Measurements from ENCODE around the gene SLFN14. TPM values are rescaled to one million over a fixed set of nuclear protein-coding genes. Genes with fewer than 3 reads are reported as not detected.
"Not testable (repeated sequence)": the region's sequence is repeated elsewhere in the genome, so short reads cannot be mapped to it uniquely, and the experiment has no call there.

SLFN14 gene
- total RNA-seq, 4 donors from 2014 or later, result 0.29 TPM; not detected in 3

- intact Hi-C loops (cut with DNase I), result loop anchor here (10.0 kb wide), 1 partner anchor 365 kb away; no protein-coding TSS in a partner anchor
Observed at GRCh38 chr17:35539659-35540026, 21.0 kb downstream of the SLFN14 start.

DNA sequence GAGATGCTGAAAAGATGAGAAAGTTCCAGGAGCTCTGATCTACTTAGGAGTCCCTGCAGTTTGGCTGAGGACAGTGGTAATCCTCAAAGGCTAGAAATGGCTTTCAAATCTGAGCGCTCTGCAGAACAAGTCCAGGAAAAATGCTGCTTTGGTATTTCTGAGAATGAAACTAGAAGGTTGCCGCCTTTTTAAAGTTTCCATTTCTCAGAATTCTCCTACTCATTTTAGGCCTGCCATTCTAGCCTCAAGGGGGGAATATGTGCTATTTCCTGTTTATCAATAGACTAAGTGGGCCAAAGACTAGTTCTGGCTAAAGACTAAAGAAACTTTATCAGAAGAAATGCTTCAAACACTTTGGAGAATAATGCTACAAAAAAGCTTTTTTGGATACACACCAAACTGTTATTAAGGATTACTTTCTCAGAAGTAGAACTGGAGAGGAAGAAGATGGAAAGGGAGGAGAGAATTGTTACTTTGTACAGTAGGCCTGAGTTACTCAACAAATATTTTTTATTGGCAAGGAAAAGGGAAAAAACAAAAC is 22.9 kb downstream of the SLFN14 start, which contains the start of gene SLFN12L:
Gene SLFN12L (minus strand): TSS at position 78 of the 541 bp plus-strand sequence. CDS start 15,314 bp downstream, outside the sequence.
- 75 to 77% methylated on average over 2 of the region's 2 CpGs for WGBS, 2 donors
- peaks cover 0 to 3% of the 10 kb centered on the region in 2 donors for H3K4me1 ChIP-seq
- intact Hi-C loops (cut with DNase I), result loop anchor here (10.0 kb wide), 1 partner anchor 363 kb away; no protein-coding TSS in a partner anchor
- TF ChIP-seq CTCF (IDR thresholded peaks at IDR 0.05) (no peak), POLR2A (IDR thresholded peaks at IDR 0.05) (no peak)
- no peak for DNase-seq
- no peaks in the 10 kb centered on the region for H3K27me3 ChIP-seq
- no peaks in the 10 kb centered on the region for H3K9me3 ChIP-seq
- H3K4me3 ChIP-seq (replicated peaks in 1 of 3), result no peak within 1 kb of the TSS
- H3K27ac ChIP-seq, result peak within 1 kb of the TSS; percentile 15 to 36 (median 25)
- H3K36me3 ChIP-seq, result no peaks in the 10 kb centered on the region

More at GRCh38 chr17:35539659-35540026, 21.0 kb downstream of the SLFN14 start:
- H3K27me3 ChIP-seq, result no peaks in the 10 kb centered on the region
- WGBS, 2 donors, result 46 to 53% methylated on average over 5 of the region's 5 CpGs
- TF ChIP-seq CTCF (IDR thresholded peaks at IDR 0.05) (no peak), POLR2A (IDR thresholded peaks at IDR 0.05) (no peak)
- no peaks in the 10 kb centered on the region for H3K9me3 ChIP-seq
- H3K27ac ChIP-seq, result no peak overlapping the region
- DNase-seq, result no peak
- peaks cover 0 to 3% of the 10 kb centered on the region in 2 donors for H3K4me1 ChIP-seq
- H3K36me3 ChIP-seq, result no peaks in the 10 kb centered on the region
- H3K4me3 ChIP-seq (replicated peaks in 1 of 3), result no peak overlapping the region

GRCh38 chr17:35536664-35537171 is 23.9 kb downstream of the SLFN14 start:
- H3K9me3 ChIP-seq, result no peaks in the 10 kb centered on the region
- H3K36me3 ChIP-seq, result no peaks in the 10 kb centered on the region
- H3K4me1 ChIP-seq, result peaks cover 0 to 3% of the 10 kb centered on the region in 2 donors
- WGBS, 2 donors, result 75 to 78% methylated on average over 13 of the region's 13 CpGs
- DNase-seq, result no peak
- peak overlapping the region in 2 of 3 donors; percentile 15 to 36 for H3K27ac ChIP-seq
- H3K27me3 ChIP-seq, result no peaks in the 10 kb centered on the region
- no peak overlapping the region for H3K4me3 ChIP-seq (replicated peaks in 1 of 3)
- TF ChIP-seq CTCF (IDR thresholded peaks at IDR 0.05) (no peak), POLR2A (IDR thresholded peaks at IDR 0.05) (no peak)
- intact Hi-C loops (cut with DNase I), result loop anchor here (10.0 kb wide), 1 partner anchor 362 kb away; no protein-coding TSS in a partner anchor

DNA sequence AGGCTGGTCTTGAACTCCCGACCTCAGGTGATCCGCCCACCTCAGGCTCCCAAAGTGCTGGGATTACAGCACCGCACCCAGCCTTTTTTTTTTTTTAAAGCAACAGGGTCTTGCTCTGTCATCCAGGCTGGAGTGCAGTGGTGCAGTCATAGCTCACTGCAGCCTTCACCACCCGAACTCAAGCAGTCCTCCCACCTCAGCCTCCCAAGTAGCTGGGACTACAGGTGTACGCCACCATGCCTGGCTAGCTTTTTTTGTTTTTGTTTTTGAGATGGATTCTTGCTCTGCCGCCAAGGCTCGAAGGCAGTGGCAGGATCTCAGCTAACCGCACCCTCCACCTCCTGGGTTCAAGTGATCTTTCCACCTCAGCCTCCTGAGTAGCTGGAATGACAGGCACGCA is 25.2 kb downstream of the SLFN14 start:
- not testable (repeated sequence) for H3K27ac ChIP-seq; DNase-seq; H3K27me3 ChIP-seq; H3K36me3 ChIP-seq; H3K9me3 ChIP-seq; H3K4me1 ChIP-seq; H3K4me3 ChIP-seq (replicated peaks in 1 of 3)
- WGBS, 2 donors, result 86 to 91% methylated on average over 9 of the region's 9 CpGs
- intact Hi-C loops (cut with DNase I), result loop anchor here (10.0 kb wide), 1 partner anchor 361 kb away; no protein-coding TSS in a partner anchor

DNA sequence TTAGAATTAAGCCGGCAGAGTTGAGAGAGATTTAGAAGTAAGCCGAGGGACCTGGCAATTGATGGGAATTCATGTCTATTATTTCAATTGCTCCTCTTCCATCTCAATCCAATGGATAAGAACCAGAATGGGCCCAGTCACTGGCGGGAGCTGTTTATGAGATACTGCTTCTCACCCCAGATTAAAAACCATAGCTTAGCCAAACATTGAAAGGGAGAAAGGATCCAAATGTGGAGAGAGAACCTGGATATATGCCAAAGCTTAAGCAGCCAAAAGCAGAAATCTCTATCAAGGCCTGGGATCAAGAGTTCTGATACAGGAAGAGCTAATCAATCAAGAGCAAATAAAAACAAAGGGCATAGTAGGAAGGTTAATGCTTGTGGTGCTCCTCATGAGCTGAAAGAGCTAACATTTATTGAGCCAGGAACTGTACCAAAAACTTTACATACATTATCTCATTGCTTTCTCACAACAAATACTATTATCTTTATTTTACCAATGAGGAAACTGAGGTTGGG is 26.0 kb downstream of the SLFN14 start:
- no peak for TF ChIP-seq POLR2A (IDR thresholded peaks at IDR 0.05)
- TF ChIP-seq CTCF (IDR thresholded peaks at IDR 0.05), result no peak
- Histone ChIP-seq H3K4me3 (replicated peaks in 1 of 3) (no peak overlapping the region), H3K4me1 (peaks cover 0 to 1% of the 10 kb centered on the region in 2 donors), H3K27me3 (no peaks in the 10 kb centered on the region), H3K36me3 (no peaks in the 10 kb centered on the region), H3K27ac (no peak overlapping the region), H3K9me3 (no peaks in the 10 kb centered on the region)
- intact Hi-C loops (cut with DNase I), result loop anchor here (10.0 kb wide), 1 partner anchor 360 kb away; no protein-coding TSS in a partner anchor
- 71 to 78% methylated on average over 3 of the region's 3 CpGs for WGBS, 2 donors
- DNase-seq, result no peak

All from thyroid gland (tissue), 4 donors.